ENCODE measurements around the gene GRIA4. TPM values are rescaled to one million over a fixed set of nuclear protein-coding genes. Genes with fewer than 3 reads are reported as not detected.

Gene GRIA4
- total RNA-seq, 1 donor from 2014 or later = 3.7 TPM

DNA sequence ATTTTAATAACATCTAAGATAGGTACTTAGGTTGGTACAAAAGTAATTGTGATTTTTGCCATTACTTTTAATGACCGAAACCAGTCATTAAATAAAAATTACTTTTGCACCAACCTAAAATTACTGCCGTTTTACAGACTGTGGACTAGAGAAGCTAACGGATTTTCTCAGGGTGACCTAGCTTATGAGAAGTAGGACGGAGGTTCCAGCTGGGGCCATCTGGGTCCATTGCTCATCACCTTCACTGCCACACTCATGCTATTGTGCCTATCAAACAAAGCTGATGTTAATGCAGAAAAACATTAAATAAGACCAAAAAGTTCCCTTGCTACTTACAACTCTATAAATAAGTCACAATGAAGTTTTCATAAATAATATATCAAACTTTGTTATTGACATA, 38.9 kb downstream of the GRIA4 start:
- no peaks in the 10 kb centered on the region for H4K20me1 ChIP-seq (ENCODE audit: low read depth)
- no peaks in the 10 kb centered on the region for H3K4me1 Mint-ChIP-seq
- H3K9me3 Mint-ChIP-seq = peaks cover 5% of the 10 kb centered on the region
- TF ChIP-seq, protein P1, sequence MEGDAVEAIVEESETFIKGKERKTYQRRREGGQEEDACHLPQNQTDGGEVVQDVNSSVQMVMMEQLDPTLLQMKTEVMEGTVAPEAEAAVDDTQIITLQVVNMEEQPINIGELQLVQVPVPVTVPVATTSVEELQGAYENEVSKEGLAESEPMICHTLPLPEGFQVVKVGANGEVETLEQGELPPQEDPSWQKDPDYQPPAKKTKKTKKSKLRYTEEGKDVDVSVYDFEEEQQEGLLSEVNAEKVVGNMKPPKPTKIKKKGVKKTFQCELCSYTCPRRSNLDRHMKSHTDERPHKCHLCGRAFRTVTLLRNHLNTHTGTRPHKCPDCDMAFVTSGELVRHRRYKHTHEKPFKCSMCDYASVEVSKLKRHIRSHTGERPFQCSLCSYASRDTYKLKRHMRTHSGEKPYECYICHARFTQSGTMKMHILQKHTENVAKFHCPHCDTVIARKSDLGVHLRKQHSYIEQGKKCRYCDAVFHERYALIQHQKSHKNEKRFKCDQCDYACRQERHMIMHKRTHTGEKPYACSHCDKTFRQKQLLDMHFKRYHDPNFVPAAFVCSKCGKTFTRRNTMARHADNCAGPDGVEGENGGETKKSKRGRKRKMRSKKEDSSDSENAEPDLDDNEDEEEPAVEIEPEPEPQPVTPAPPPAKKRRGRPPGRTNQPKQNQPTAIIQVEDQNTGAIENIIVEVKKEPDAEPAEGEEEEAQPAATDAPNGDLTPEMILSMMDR (IDR thresholded peaks at IDR 0.05) = no peak
- TF ChIP-seq EZH2phosphoT487 (IDR thresholded peaks at IDR 0.05) (no peak), EZH2 (IDR thresholded peaks at IDR 0.05) (no peak)
- H3K4me2 ChIP-seq = no peak overlapping the region
- no peaks in the 10 kb centered on the region for H3K4me1 ChIP-seq
- H3K9me3 ChIP-seq (ENCODE audit: low read depth) = no peaks in the 10 kb centered on the region
- H3K36me3 ChIP-seq = no peaks in the 10 kb centered on the region
- DNase-seq (ENCODE audit: low spot score) = no peak
- H3K27ac Mint-ChIP-seq = no peak overlapping the region
- no peak overlapping the region for H3K27ac ChIP-seq
- no peak overlapping the region for H3K9ac ChIP-seq
- no peak overlapping the region for H3K4me3 ChIP-seq
- no peaks in the 10 kb centered on the region for H3K79me2 ChIP-seq (ENCODE audit: low read depth)
- no peaks in the 10 kb centered on the region for H3K36me3 Mint-ChIP-seq
- H3K27me3 Mint-ChIP-seq (ENCODE audit: insufficient read depth, low read depth) = no peaks in the 10 kb centered on the region
- H3F3A ChIP-seq (ENCODE audit: low read depth) = no peaks in the 10 kb centered on the region
- H3K27me3 ChIP-seq = no peaks in the 10 kb centered on the region
- H3K4me3 Mint-ChIP-seq = no peak overlapping the region
- no peak overlapping the region for H2AFZ ChIP-seq (replicated peaks)

DNA sequence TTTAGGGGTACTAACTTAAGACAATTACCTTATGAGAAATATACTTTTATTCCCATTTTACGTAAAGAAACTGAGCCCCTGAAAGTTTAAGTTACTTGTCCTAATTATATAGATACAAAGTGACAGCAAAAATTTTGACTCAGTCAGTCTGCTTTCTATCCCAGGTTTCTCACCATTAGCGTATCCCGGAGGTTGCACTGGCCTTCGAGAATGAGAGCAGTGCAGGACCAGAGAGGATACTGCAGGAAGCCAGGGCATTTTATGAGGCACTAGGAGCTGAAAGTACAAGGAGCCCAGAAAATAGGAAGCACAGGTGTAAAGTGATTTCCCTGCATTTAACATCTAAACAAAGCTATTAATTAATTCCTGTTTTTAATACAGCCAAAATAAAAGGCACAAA, 55.4 kb downstream of the GRIA4 start:
- no peaks in the 10 kb centered on the region for H4K20me1 ChIP-seq (ENCODE audit: low read depth)
- no peak overlapping the region for H2AFZ ChIP-seq (replicated peaks)
- H3K4me2 ChIP-seq = no peak overlapping the region
- H3K9me3 ChIP-seq (ENCODE audit: low read depth) = no peaks in the 10 kb centered on the region
- no peaks in the 10 kb centered on the region for H3K27me3 ChIP-seq
- H3K4me1 ChIP-seq = no peaks in the 10 kb centered on the region
- H3K36me3 ChIP-seq = no peaks in the 10 kb centered on the region
- H3K9ac ChIP-seq = no peak overlapping the region
- no peaks in the 10 kb centered on the region for H3K79me2 ChIP-seq (ENCODE audit: low read depth)
- Mint-ChIP-seq H3K9me3 (no peaks in the 10 kb centered on the region), H3K4me3 (no peak overlapping the region), H3K27ac (no peak overlapping the region), H3K4me1 (no peaks in the 10 kb centered on the region), H3K36me3 (no peaks in the 10 kb centered on the region), H3K27me3 (ENCODE audit: insufficient read depth, low read depth) (no peaks in the 10 kb centered on the region)
- no peak for TF ChIP-seq EZH2 (IDR thresholded peaks at IDR 0.05)
- TF ChIP-seq, protein P1 (IDR thresholded peaks at IDR 0.05) = no peak
- TF ChIP-seq EZH2phosphoT487 (IDR thresholded peaks at IDR 0.05) = no peak
- DNase-seq (ENCODE audit: low spot score) = no peak
- H3K27ac ChIP-seq = no peak overlapping the region
- H3K4me3 ChIP-seq = no peak overlapping the region
- H3F3A ChIP-seq (ENCODE audit: low read depth) = no peaks in the 10 kb centered on the region

DNA sequence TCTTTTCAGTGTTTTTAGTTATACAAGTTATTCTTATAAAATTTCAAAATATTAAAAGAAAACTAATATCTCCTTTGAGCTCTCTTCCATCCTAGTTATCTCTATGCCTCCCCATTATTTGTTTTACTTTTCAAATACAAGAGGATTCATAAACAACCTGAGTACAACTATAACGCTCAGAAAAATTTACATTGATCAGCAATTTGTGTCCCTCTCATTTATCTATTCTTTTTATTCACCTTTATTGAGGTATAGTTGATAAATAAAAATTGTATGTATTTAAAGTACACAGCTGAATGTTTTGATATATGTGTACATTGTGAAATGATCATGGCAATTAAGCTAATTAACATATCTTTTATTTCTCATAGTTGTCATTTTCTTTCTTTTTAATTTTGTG, 57.6 kb downstream of the GRIA4 start:
- Histone ChIP-seq H3K4me1 (no peaks in the 10 kb centered on the region), H3F3A (ENCODE audit: low read depth) (no peaks in the 10 kb centered on the region), H4K20me1 (ENCODE audit: low read depth) (no peaks in the 10 kb centered on the region), H2AFZ (replicated peaks) (no peak overlapping the region), H3K36me3 (no peaks in the 10 kb centered on the region), H3K9me3 (ENCODE audit: low read depth) (no peaks in the 10 kb centered on the region), H3K27ac (no peak overlapping the region), H3K79me2 (ENCODE audit: low read depth) (no peaks in the 10 kb centered on the region), H3K27me3 (no peaks in the 10 kb centered on the region), H3K9ac (no peak overlapping the region), H3K4me2 (no peak overlapping the region), H3K4me3 (no peak overlapping the region)
- Mint-ChIP-seq H3K9me3 (no peaks in the 10 kb centered on the region), H3K27ac (no peak overlapping the region), H3K36me3 (no peaks in the 10 kb centered on the region), H3K27me3 (ENCODE audit: insufficient read depth, low read depth) (peaks cover 4% of the 10 kb centered on the region), H3K4me1 (no peaks in the 10 kb centered on the region), H3K4me3 (no peak overlapping the region)
- TF ChIP-seq, protein P1 (IDR thresholded peaks at IDR 0.05) = no peak
- no peak for TF ChIP-seq EZH2 (IDR thresholded peaks at IDR 0.05)
- no peak for TF ChIP-seq EZH2phosphoT487 (IDR thresholded peaks at IDR 0.05)
- no peak for DNase-seq (ENCODE audit: low spot score)

Data from neural progenitor cell (in vitro differentiated cells).